ENCODE measurements around the gene ZC3H7A. TPM values are rescaled to one million over a fixed set of nuclear protein-coding genes. Genes with fewer than 3 reads are reported as not detected.

The ZC3H7A gene
- total and polyA plus RNA-seq, 9 of the 15 experiments (the other 6 are each of a cell fraction or from before 2014, with no cell fraction given), result 19.8 to 49.1 (median 28.2) TPM

- TF ChIP-seq THAP12 (CRISPR knock-in tag; IDR thresholded peaks at IDR 0.05), result no peak
- TF ChIP-seq TCF7L2 (IDR thresholded peaks at IDR 0.05; ENCODE audit: low read depth, low read length), result no peak
- TF ChIP-seq GABPB1 (CRISPR knock-in tag; IDR thresholded peaks at IDR 0.05), result no peak
- no peak for TF ChIP-seq ZNF253 (CRISPR knock-in tag; conservative IDR thresholded peaks at IDR 0.05)
- no peak for TF ChIP-seq ZNF644 (tag; IDR thresholded peaks at IDR 0.05; ENCODE audit: low read depth)
- TF ChIP-seq BCOR (IDR thresholded peaks at IDR 0.05), result no peak
- no peak for TF ChIP-seq FOXK2 (conservative IDR thresholded peaks at IDR 0.05 in 1 of 2, IDR thresholded peaks at IDR 0.05 in 1 of 2; ENCODE audit: low read depth in 2 of 2)
Measured at GRCh38 chr16:11736903-11737302, 60.2 kb downstream of the ZC3H7A start (continued).

GRCh38 chr16:11735787-11736186 is 61.3 kb downstream of the ZC3H7A start:
- H3K27ac ChIP-seq (ENCODE audit: extremely low read depth, low read depth, low read length), result no peak overlapping the region
- H3K9me3 ChIP-seq (replicated peaks; ENCODE audit: control insufficient read depth, insufficient read depth, low read depth, low read length), result no peaks in the 10 kb centered on the region
- ChIA-PET CTCF (ENCODE audit: low intra/inter-chr PET ratio) (no interaction called here), POLR2A (interaction anchor here (0.6 to 1.2 kb wide), 4 partner anchors 10 to 212 kb away, joined by 3 to 6 read pairs (median 4); no protein-coding TSS in a partner anchor)
- peaks cover 0 to 21% of the 10 kb centered on the region in 2 experiments; a peak in 3 of 5 replicates for H3K4me1 ChIP-seq (replicated peaks in 1 of 2; ENCODE audit: control insufficient read depth in 2 of 2, insufficient read depth in 2 of 2, low read length in 2 of 2)
- ATAC-seq, result no peak
- H3K9ac ChIP-seq (ENCODE audit: insufficient read depth in 1 of 2, low read depth in 2 of 2, low read length in 2 of 2), result no peak overlapping the region
- no peak overlapping the region for H2AFZ ChIP-seq (ENCODE audit: low read depth, low read length)
- in situ Hi-C loops (cut with MboI), result no loop called here
- no peak for DNase-seq (ENCODE audit: extremely low read depth in 1 of 4, low spot score in 3 of 4)
- peaks cover 85% of the 10 kb centered on the region for H3K36me3 ChIP-seq (ENCODE audit: control insufficient read depth, insufficient read depth, low read length)
- no peaks in the 10 kb centered on the region for H3K9me1 ChIP-seq (ENCODE audit: control insufficient read depth, insufficient read depth, low read length)
- 88% methylated on average over 8 of the region's 8 CpGs for WGBS (ENCODE audit: insufficient coverage, low coverage, missing lambda C conversion rate)
- peaks cover 21% of the 10 kb centered on the region for H4K20me1 ChIP-seq (replicated peaks; ENCODE audit: control insufficient read depth, insufficient read depth, low read length)
- H3K79me2 ChIP-seq (ENCODE audit: control insufficient read depth, insufficient read depth, low read length), result peaks cover 45% of the 10 kb centered on the region
- intact Hi-C loops (cut with micrococcal nuclease), result no loop called here
- FAIRE-seq, result no peak
- H3K27me3 ChIP-seq (ENCODE audit: control insufficient read depth in 2 of 2, insufficient read depth in 2 of 2, low read length in 2 of 2), result no peaks in the 10 kb centered on the region
- BruUV-seq (replicated peaks), result no TSS peak
- H3K4me3 ChIP-seq, result no peak overlapping the region
- H3K4me2 ChIP-seq (ENCODE audit: insufficient read depth, low read length), result no peak overlapping the region
- no peak for TF ChIP-seq CC2D1A (IDR thresholded peaks at IDR 0.05)
- no peak for TF ChIP-seq SMARCA4 (IDR thresholded peaks at IDR 0.05)
- TF ChIP-seq KAT8 (IDR thresholded peaks at IDR 0.05; ENCODE audit: low read depth), result no peak
- no peak for TF ChIP-seq CHD2 (IDR thresholded peaks at IDR 0.05; ENCODE audit: low read depth, low read length)
- TF ChIP-seq ZNF140 (CRISPR knock-in tag; IDR thresholded peaks at IDR 0.05), result no peak
- TF ChIP-seq SIX5 (IDR thresholded peaks at IDR 0.05; ENCODE audit: borderline replicate concordance in 1 of 2, insufficient read depth in 1 of 2, low read depth in 1 of 2, low read length in 2 of 2), result no peak
- TF ChIP-seq MIER1 (IDR thresholded peaks at IDR 0.05; ENCODE audit: low read depth), result no peak
- no peak for TF ChIP-seq MBD1 (CRISPR knock-in tag; IDR thresholded peaks at IDR 0.05)
- TF ChIP-seq KLF16 (IDR thresholded peaks at IDR 0.05), result no peak
- no peak for TF ChIP-seq TFE3 (CRISPR knock-in tag; IDR thresholded peaks at IDR 0.05)
- no peak for TF ChIP-seq ZC3H8 (IDR thresholded peaks at IDR 0.05)
